H9 (cell line): ENCODE measurements around the gene C2orf42. TPM values are rescaled to one million over a fixed set of nuclear protein-coding genes. Genes with fewer than 3 reads are reported as not detected.

Source experiments
- DNase-seq: peaks from one replicate; pipeline ENCODE4 v3.0.0-alpha.2; 2017
- H2AFZ ChIP-seq: one replicate; pipeline ENCODE4 v1.6.1; 2013; ENCODE audit warnings: mild to moderate bottlenecking, low read length, control low read depth, moderate library complexity
- H2AK5ac ChIP-seq: 2 replicates; pipeline ENCODE4 v1.6.1; 2013; ENCODE audit warnings: low read length, control low read depth, mixed read lengths; ENCODE audit not compliant: insufficient read length
- H2BK120ac ChIP-seq: one replicate; pipeline ENCODE4 v1.6.1; 2013; ENCODE audit warnings: low read depth, mild to moderate bottlenecking, low read length, control low read depth, inconsistent platforms; ENCODE audit not compliant: poor library complexity, severe bottlenecking
- H2BK12ac ChIP-seq: 2 replicates; pipeline ENCODE4 v1.6.1; 2013; ENCODE audit warnings: low read length, control low read depth, mixed read lengths, low read depth; ENCODE audit not compliant: insufficient read length
- H2BK15ac ChIP-seq: 2 replicates; pipeline ENCODE4 v1.6.1; 2013; ENCODE audit warnings: low read depth, low read length, control low read depth
- H2BK20ac ChIP-seq: one replicate; pipeline ENCODE4 v1.6.1; 2013; ENCODE audit warnings: low read depth, mild to moderate bottlenecking, low read length, control low read depth, inconsistent platforms; ENCODE audit not compliant: poor library complexity, severe bottlenecking
- H2BK5ac ChIP-seq: 2 replicates; pipeline ENCODE4 v1.6.1; 2013; ENCODE audit warnings: low read length, control low read depth, mixed read lengths; ENCODE audit not compliant: insufficient read length
- H3K14ac ChIP-seq: 2 replicates; pipeline ENCODE4 v1.6.1; 2013; ENCODE audit warnings: low read length, control low read depth; ENCODE audit not compliant: insufficient read depth
- H3K18ac ChIP-seq: 2 replicates; pipeline ENCODE4 v1.6.1; 2013; ENCODE audit warnings: low read depth, mild to moderate bottlenecking, mixed read lengths, low read length, control low read depth; ENCODE audit not compliant: insufficient read length
- H3K23ac ChIP-seq: 2 replicates; pipeline ENCODE4 v1.6.1; 2013; ENCODE audit warnings: low read length, control low read depth, mixed read lengths, low read depth; ENCODE audit not compliant: insufficient read length
- H3K23me2 ChIP-seq: 2 replicates; pipeline ENCODE4 v1.6.1; 2013; ENCODE audit warnings: low read depth, mild to moderate bottlenecking, mixed read lengths, low read length, control low read depth; ENCODE audit not compliant: insufficient read length, poor library complexity, severe bottlenecking
- H3K27ac ChIP-seq: 2 replicates; pipeline ENCODE4 v1.5.1; 2013; ENCODE audit warnings: low read length, control low read depth, mixed read lengths, low read depth; ENCODE audit not compliant: insufficient read length
- H3K27me3 ChIP-seq: 2 replicates; pipeline ENCODE4 v1.6.1; 2013; ENCODE audit warnings: low read length, control low read depth, inconsistent platforms; ENCODE audit not compliant: insufficient read depth
- H3K4ac ChIP-seq: 2 replicates; pipeline ENCODE4 v1.6.1; 2013; ENCODE audit warnings: low read depth, mild to moderate bottlenecking, control low read depth, inconsistent platforms, low read length, moderate library complexity
- H3K4me1 ChIP-seq: 2 replicates; pipeline ENCODE4 v1.6.1; 2013; ENCODE audit warnings: low read length, control low read depth, inconsistent platforms; ENCODE audit not compliant: insufficient read depth
- H3K4me2 ChIP-seq: 2 replicates; pipeline ENCODE4 v1.6.1; 2013; ENCODE audit warnings: low read length, control low read depth, mixed read lengths; ENCODE audit not compliant: insufficient read length, insufficient read depth
- H3K56ac ChIP-seq: 2 replicates; pipeline ENCODE4 v1.6.1; 2013; ENCODE audit warnings: low read depth, mild to moderate bottlenecking, mixed read lengths, low read length, control low read depth; ENCODE audit not compliant: insufficient read length
- H3K79me1 ChIP-seq: 2 replicates; pipeline ENCODE4 v1.6.1; 2013; ENCODE audit warnings: low read depth, mild to moderate bottlenecking, moderate library complexity, low read length, control low read depth, inconsistent platforms; ENCODE audit not compliant: insufficient read depth, poor library complexity, severe bottlenecking
- H3K79me2 ChIP-seq: 2 replicates; pipeline ENCODE4 v1.6.1; 2013; ENCODE audit warnings: low read length, control low read depth, inconsistent platforms; ENCODE audit not compliant: insufficient read depth
- H3K9ac ChIP-seq: 2 replicates; pipeline ENCODE4 v1.6.1; 2013; ENCODE audit warnings: low read length, control low read depth, mixed read lengths; ENCODE audit not compliant: insufficient read length; ENCODE audit errors: extremely low read depth
- H3K9me3 ChIP-seq: one replicate; pipeline ENCODE4 v1.6.1; 2013; ENCODE audit warnings: low read depth, low read length, inconsistent platforms; ENCODE audit not compliant: control insufficient read depth
- H3T11ph ChIP-seq: one replicate; pipeline ENCODE4 v1.6.1; 2013; ENCODE audit warnings: mild to moderate bottlenecking, low read length, control low read depth, inconsistent platforms
- H4K20me1 ChIP-seq: one replicate; pipeline ENCODE4 v1.6.1; 2013; ENCODE audit not compliant: control insufficient read depth, insufficient read length, insufficient read depth
- H4K5ac ChIP-seq: 2 replicates; pipeline ENCODE4 v1.6.1; 2013; ENCODE audit warnings: low read depth, mild to moderate bottlenecking, mixed read lengths, low read length, control low read depth; ENCODE audit not compliant: insufficient read length
- H4K8ac ChIP-seq: replicated peaks from 2 replicates; pipeline ENCODE4 v1.6.1; 2013; ENCODE audit warnings: low read length, control low read depth, mixed read lengths, low read depth; ENCODE audit not compliant: insufficient read length
- H4K91ac ChIP-seq: 2 replicates; pipeline ENCODE4 v1.6.1; 2013; ENCODE audit warnings: low read depth, mild to moderate bottlenecking, moderate library complexity, mixed read lengths, low read length, control low read depth; ENCODE audit not compliant: insufficient read length
- H3K27ac Mint-ChIP-seq, 3 experiments: 2 replicates in 2 of 3; 3 replicates in 1 of 3; pipeline ENCODE4 v1.8.0; 2020 to 2021; ENCODE audit warnings: mixed read lengths in 3 of 3, mild to moderate bottlenecking in 1 of 3, moderate library complexity in 1 of 3
- H3K27me3 Mint-ChIP-seq: 2 replicates; pipeline ENCODE4 v1.8.0; 2021; ENCODE audit warnings: low read depth, mild to moderate bottlenecking, moderate library complexity, mixed read lengths
- H3K36me3 Mint-ChIP-seq, 3 experiments: 2 replicates in 2 of 3; 3 replicates in 1 of 3; pipeline ENCODE4 v1.8.0; 2020 to 2021; ENCODE audit warnings: low read depth in 3 of 3, mixed read lengths in 3 of 3; ENCODE audit not compliant: insufficient read depth in 1 of 3
- H3K4me1 Mint-ChIP-seq, 2 experiments: 2 replicates each; pipeline ENCODE4 v1.8.0; 2020; ENCODE audit warnings: mixed read lengths in 2 of 2
- H3K4me3 Mint-ChIP-seq, 2 experiments: 2 replicates in 1 of 2; 3 replicates in 1 of 2; pipeline ENCODE4 v1.8.0; 2020 to 2021; ENCODE audit warnings: mild to moderate bottlenecking in 2 of 2, mixed read lengths in 2 of 2, moderate library complexity in 1 of 2
- H3K9me3 Mint-ChIP-seq, 2 experiments: 2 replicates in 1 of 2; 3 replicates in 1 of 2; pipeline ENCODE4 v1.8.0; 2020; ENCODE audit warnings: mild to moderate bottlenecking in 2 of 2, mixed read lengths in 2 of 2, moderate library complexity in 1 of 2
- WGBS: extraction: QIAGEN DNeasy Blood & Tissue Kit; methylation state at CpG from one replicate; pipeline ENCODE4 v1.1.7; 2013; ENCODE audit warnings: missing lambda C conversion rate, low lambda C conversion rate, mixed read lengths; ENCODE audit not compliant: insufficient read length; ENCODE audit errors: extremely low coverage; 5-methylcytosine and 5-hydroxymethylcytosine counted together
- total RNA-seq: library from RNA; stranded (reverse); gene quantifications from 2 replicates; pipeline ENCODE4 v1.2.1, GENCODE V29; 2021
- TF ChIP-seq, protein P1 (sequence below): fragments of 200-600 bp; sonication (generic); conservative IDR thresholded peaks from 3 replicates; pipeline ENCODE4 v1.8.0; 2021; ENCODE audit warnings: antibody characterized with exemption, mild to moderate bottlenecking

Gene C2orf42
- total RNA-seq, 1 experiment from 2014 or later: 19.0 TPM

DNA sequence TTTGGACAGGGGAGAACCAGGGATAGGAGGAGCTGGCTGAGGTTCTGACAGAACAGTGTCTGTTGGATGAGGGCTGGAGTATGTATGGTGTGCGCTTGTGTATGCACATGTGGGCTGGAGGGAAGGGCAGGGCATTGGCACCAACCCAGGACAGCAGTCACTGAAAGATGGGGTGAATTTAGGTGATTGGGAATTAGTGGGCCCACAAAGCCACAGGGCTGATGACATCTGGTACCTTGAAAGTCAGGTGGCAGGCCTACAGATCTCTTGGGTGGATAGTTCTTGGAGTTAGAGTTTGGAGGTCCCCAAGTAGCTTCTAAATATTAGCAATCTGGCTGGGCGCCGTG is 45.7 kb downstream of the C2orf42 start:
- Histone ChIP-seq H3K14ac (no peak overlapping the region), H3K23ac (no peak overlapping the region), H3K27me3 (no peaks in the 10 kb centered on the region), H3K23me2 (peaks cover 5% of the 10 kb centered on the region), H3K79me2 (no peaks in the 10 kb centered on the region), H4K5ac (no peak overlapping the region), H2AFZ (no peak overlapping the region), H2BK12ac (no peak overlapping the region), H2BK15ac (no peak overlapping the region), H4K20me1 (no peaks in the 10 kb centered on the region), H2BK20ac (no peak overlapping the region), H4K8ac (no peak overlapping the region), H3K9me3 (no peaks in the 10 kb centered on the region), H3K9ac (no peak overlapping the region), H3T11ph (no peak overlapping the region), H4K91ac (no peak overlapping the region), H3K4me1 (peaks cover 7% of the 10 kb centered on the region; the same call in 1 of the 2 replicates), H3K27ac (no peak overlapping the region), H2AK5ac (no peak overlapping the region), H3K56ac (no peak overlapping the region), H3K4me2 (no peak overlapping the region), H3K18ac (no peak overlapping the region), H2BK120ac (no peak overlapping the region), H2BK5ac (no peak overlapping the region), H3K79me1 (no peaks in the 10 kb centered on the region), H3K4ac (no peak overlapping the region)
- H3K4me1 Mint-ChIP-seq: peaks cover 29 to 36% of the 10 kb centered on the region in 2 experiments
- H3K9me3 Mint-ChIP-seq: peaks cover 0 to 7% of the 10 kb centered on the region in 2 experiments; a peak in 3 of 5 replicates
- WGBS: no CpG with 5 or more reads among the region's 3 CpGs
- TF ChIP-seq, protein P1, sequence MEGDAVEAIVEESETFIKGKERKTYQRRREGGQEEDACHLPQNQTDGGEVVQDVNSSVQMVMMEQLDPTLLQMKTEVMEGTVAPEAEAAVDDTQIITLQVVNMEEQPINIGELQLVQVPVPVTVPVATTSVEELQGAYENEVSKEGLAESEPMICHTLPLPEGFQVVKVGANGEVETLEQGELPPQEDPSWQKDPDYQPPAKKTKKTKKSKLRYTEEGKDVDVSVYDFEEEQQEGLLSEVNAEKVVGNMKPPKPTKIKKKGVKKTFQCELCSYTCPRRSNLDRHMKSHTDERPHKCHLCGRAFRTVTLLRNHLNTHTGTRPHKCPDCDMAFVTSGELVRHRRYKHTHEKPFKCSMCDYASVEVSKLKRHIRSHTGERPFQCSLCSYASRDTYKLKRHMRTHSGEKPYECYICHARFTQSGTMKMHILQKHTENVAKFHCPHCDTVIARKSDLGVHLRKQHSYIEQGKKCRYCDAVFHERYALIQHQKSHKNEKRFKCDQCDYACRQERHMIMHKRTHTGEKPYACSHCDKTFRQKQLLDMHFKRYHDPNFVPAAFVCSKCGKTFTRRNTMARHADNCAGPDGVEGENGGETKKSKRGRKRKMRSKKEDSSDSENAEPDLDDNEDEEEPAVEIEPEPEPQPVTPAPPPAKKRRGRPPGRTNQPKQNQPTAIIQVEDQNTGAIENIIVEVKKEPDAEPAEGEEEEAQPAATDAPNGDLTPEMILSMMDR: no peak
- peak overlapping the region in 1 of 3 experiments; percentile 18; a peak in 2 of 7 replicates for H3K27ac Mint-ChIP-seq
- peaks cover 12 to 17% (median 16%) of the 10 kb centered on the region in 3 experiments for H3K36me3 Mint-ChIP-seq
- H3K4me3 Mint-ChIP-seq: no peak overlapping the region; a peak in 1 of 5 replicates
- DNase-seq: no peak
- H3K27me3 Mint-ChIP-seq: no peaks in the 10 kb centered on the region
